GM12874 (cell line): ENCODE measurements around the gene SCRT2.

Experiments used
- CTCF ChIP-seq: IDR thresholded peaks from 2 replicates; pipeline ENCODE4 v1.5.1; 2011; ENCODE audit warnings: low read depth, mild to moderate bottlenecking, control low read depth, low read length, moderate library complexity; ENCODE audit not compliant: insufficient read depth

The SCRT2 gene

GRCh38 chr20:675453-676314, at the start of gene SCRT2:
SCRT2 (minus strand) TSS chr20:675802; CDS start chr20:675601, 201 bp downstream.
- TF ChIP-seq CTCF: no peak

GRCh38 chr20:723756-724155, 48.2 kb upstream of the SCRT2 start:
- no peak for TF ChIP-seq CTCF

GRCh38 chr20:722822-723644, 47.4 kb upstream of the SCRT2 start:
- TF ChIP-seq CTCF: no peak

- no peak for TF ChIP-seq CTCF
Observed at GRCh38 chr20:721876-722275, 46.3 kb upstream of the SCRT2 start.

GRCh38 chr20:719816-720215, 44.2 kb upstream of the SCRT2 start:
- TF ChIP-seq CTCF: no peak

- no peak for TF ChIP-seq CTCF
Observed at GRCh38 chr20:719068-719467, 43.5 kb upstream of the SCRT2 start.

- no peak for TF ChIP-seq CTCF
Observed at GRCh38 chr20:717832-718231, 42.2 kb upstream of the SCRT2 start.
